DMS114 treated with DMSO at 0.1 percent for 48 hours (cell line): Measurements from ENCODE around the gene MINDY4.

ENCODE experiments used
- DNase-seq: peaks from one replicate; lab custom pipeline; 2025; ENCODE audit not compliant: unreplicated experiment; lab: John Stamatoyannopoulos, UW

MINDY4 gene

GRCh38 chr7:30771880-30772425 lies 736 bp downstream of the MINDY4 start:
- DNase-seq = no peak

DNA sequence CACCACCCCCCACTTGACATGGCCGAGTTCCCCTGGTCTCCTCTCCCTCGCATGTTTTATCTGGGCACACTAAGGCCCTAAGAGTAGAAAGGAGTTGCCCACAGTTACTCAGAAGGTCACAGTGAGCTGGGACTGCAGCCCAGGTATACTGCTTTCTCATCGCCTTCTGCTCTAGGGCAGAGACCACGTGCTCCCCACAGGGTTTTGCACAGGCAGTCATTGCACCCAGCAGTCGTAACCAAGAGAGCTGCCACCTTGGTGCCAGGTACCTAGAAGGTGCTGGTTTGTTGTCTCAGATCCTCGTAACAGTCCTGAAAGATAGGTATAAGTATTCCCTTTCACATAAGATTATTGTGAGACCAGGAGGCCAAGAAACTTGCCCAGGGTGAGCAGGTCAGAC lies 1.8 kb downstream of the MINDY4 start:
- DNase-seq = no peak

GRCh38 chr7:30775992-30776391 lies 4.8 kb downstream of the MINDY4 start:
- DNase-seq = no peak

- DNase-seq = no peak
Observed at GRCh38 chr7:30776971-30777370, 5.8 kb downstream of the MINDY4 start.

DNA sequence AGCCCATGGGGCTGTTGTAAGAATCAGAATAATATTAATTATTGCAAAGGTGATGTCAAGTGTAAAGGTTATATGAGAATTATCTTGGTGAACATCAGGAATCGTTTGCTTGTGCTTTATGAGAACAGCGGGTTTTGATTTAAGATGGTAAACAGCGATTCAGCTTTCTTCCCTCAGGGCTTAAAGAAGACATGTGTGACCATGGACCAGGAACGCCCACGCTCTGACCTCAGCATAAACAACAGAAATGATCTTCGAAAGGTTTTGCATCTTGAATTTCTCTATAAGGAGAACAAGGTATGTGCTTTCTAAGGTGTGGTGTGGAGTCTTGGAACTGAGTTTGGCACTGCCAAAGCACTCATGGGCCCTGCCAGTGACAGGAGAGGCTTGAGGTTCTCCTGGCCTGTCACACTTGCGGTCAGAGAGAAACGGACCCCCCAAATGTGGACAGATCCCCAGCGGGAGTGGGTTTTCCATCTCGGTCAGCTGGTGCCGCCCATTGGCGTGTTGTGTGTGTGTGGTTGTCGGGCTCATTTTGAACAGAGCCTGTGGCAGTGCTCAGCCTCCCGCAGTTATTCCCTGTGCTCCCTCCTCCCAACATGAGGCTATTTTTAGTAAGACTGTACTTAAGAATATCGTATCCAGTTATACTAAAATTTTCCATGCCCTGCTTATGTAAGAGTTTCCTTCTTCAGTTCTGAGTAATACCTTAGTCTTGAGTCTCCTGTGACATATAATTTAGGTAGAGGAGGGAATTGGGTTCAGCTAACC lies 7.2 kb downstream of the MINDY4 start:
- DNase-seq = no peak

- DNase-seq = no peak
Observed at GRCh38 chr7:30779574-30779973, 8.4 kb downstream of the MINDY4 start.

DNA sequence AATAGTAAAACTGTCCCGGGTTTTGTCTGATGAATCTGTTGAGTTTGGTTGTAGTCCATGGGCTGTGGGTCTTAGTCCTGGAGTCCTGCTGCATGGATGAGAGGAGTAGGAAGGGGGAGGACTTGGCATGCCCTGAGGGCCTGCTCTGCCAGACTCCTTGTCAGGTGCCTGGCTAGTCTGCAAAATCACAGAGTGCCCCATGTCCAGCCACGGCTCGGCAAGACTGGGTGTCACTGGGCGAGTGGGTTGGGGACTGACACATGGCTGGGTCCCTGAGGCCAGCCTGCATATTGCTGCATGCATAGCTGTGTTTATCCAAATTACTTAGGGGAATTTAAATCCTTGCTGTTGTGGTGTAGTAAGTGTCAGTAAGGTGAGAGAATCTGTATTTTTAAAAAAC lies 9.7 kb downstream of the MINDY4 start:
- no peak for DNase-seq

DNA sequence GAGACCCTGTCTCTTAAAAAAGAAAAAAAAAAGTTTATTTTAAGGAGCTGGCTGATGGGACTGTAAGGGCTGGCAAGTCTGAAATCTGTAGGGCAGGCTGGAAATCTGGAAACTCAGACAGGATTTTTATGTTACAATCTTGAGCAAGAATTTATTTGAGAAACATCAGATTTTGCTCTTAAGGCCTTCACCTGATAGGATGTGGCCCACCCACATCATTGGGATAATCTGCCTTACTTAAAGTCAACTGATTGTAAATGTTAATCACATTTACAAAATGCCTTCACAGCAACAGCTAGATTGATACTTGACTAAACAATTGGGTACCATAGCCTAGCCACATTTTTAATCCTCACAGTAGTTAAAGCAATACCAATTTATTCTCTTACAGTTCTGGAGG lies 11.5 kb downstream of the MINDY4 start:
- no peak for DNase-seq

DNA sequence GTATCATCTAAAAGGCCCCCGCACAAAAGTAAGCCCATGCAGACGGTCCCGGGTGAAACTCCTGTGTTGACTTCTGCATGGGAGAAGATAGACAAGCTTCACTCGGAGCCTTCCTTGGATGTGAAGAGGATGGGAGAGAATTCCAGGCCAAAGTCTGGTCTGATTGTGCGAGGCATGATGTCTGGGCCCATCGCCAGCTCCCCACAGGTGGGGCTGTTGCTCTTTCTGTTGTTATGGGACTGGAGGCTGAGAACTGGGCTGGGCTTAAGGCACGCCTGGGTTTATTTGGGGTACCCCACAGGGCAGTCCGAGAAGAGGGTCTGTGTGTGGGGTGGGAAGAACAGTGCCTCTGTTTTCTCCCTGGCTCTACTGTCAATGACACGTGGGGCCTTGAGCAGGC lies 14.6 kb downstream of the MINDY4 start:
- DNase-seq = no peak

DNA sequence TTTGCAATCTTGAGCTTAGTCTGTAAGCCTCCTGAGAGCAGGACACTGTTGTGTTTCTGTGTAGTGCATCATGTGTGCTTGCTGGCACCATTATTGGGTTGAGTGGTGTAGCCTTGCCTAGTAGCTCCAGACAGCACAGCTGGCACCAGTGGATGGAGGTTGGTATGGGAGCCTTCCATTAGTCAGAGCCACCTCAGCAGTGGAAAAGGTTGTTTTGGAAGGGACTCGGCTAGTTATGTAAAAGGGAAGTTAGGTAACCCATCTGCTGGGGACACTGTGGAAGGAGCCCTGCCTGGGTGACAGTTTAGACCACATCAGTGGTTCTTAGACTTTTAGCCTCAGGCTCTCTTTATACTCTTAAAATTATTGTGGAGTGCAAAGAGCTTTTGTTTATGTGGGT lies 16.3 kb downstream of the MINDY4 start:
- DNase-seq = no peak

GRCh38 chr7:30788640-30789333 lies 17.6 kb downstream of the MINDY4 start:
- DNase-seq = no peak

GRCh38 chr7:30789334-30789711 lies 18.1 kb downstream of the MINDY4 start:
- DNase-seq = no peak

DNA sequence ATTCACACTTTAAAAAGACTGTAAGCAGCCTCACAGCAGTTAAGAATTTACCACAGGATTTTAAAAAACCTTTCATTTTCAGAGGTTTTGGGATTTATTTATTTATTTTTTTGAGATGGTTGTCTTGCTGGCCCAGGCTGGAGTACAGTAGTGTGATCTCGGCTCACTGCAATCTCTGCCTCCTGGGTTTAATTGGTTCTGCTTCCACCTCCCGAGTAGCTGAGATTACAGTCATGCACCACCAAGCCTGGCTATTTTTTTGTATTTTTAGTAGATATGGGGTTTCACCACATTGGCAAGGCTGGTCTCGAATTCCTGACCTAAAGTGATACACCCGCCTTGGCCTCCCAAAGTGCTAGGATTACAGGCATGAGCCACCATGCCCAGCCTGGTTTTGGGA lies 19.1 kb downstream of the MINDY4 start:
- no peak for DNase-seq

DNA sequence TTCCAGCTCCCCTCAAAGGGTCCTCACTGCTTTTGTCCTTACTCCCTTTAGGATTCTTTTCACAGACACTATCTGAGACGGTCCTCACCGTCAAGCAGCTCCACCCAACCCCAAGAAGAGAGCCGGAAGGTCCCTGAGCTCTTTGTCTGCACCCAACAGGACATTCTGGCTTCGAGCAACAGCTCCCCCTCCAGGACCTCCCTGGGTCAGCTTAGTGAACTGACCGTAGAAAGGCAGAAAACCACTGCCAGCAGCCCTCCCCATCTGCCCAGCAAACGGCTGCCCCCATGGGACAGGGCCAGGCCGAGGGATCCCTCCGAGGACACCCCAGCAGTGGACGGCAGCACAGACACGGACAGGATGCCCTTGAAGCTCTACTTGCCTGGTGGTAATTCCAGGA lies 19.9 kb downstream of the MINDY4 start:
- DNase-seq = no peak

DNA sequence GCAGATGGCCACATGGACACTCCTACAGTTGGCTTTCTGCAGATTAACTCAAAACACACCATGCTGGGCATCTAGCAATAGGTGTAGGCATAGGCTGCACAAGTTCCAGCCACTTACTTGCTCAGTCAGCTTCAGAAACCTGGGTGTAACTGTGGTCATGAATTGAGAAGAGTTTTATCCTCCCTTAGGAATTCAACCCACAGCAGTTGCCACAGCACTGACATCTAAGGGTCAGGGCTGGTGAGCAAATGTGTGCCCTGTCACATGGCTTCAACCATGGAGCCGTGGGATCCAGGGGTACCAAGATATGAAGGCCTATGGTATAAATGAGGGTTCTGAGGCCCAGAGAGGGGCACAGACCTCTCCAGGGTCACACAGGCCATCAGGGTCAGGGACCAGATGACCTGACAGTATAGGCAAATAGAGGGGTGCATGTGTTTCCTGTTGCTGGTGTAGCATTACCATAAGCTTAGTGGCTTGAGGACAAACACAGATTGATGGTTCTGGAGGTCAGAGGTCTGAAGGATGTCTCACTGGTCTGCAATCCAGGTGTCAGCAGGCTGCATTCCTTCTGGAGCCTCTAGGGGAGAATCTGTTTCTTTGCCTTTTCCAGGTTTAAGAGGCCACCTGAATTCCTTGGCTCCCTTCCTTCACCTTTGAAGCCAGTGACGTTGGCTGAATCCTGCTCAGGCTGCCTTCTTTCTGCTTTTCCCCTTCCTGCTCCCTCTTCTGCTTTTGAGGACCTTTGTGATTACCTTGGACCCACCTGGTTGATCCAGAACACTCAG lies 24.1 kb downstream of the MINDY4 start:
- no peak for DNase-seq

DNA sequence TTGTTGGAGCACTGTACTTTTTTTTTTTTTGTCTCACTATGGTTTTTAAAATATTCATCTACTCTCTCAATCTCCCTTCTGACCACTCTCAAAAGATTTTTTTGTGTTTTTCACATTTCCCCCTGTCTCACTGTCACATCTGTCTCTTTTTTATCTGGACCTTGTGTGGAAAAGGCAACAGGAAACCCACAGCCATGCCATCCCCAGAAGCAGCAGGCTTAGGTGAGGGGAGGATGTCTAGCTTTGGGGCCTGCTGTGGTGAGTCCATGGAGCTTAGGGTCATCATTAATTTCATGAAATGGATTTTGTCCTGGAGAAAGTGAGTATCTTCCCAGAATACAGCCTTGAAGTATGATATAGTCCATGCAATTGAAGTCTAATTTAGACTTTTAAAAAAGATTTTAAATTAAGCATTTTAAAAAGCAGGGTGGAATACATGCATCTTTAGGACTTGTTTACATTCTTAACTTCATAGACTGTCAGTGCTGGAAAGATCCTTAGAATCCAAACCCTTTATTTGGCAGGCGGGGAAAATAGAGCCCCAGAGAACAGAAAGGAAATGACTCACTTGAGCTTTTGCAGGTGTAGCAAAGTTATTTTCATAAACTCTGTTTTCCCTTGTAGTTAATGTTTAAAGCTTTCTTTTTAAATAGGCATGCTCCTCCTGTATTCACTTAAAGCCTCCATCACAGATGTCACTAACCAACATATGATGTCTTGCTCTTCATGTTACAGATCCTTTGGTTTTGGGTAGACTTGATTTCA lies 25.1 kb downstream of the MINDY4 start:
- no peak for DNase-seq

DNA sequence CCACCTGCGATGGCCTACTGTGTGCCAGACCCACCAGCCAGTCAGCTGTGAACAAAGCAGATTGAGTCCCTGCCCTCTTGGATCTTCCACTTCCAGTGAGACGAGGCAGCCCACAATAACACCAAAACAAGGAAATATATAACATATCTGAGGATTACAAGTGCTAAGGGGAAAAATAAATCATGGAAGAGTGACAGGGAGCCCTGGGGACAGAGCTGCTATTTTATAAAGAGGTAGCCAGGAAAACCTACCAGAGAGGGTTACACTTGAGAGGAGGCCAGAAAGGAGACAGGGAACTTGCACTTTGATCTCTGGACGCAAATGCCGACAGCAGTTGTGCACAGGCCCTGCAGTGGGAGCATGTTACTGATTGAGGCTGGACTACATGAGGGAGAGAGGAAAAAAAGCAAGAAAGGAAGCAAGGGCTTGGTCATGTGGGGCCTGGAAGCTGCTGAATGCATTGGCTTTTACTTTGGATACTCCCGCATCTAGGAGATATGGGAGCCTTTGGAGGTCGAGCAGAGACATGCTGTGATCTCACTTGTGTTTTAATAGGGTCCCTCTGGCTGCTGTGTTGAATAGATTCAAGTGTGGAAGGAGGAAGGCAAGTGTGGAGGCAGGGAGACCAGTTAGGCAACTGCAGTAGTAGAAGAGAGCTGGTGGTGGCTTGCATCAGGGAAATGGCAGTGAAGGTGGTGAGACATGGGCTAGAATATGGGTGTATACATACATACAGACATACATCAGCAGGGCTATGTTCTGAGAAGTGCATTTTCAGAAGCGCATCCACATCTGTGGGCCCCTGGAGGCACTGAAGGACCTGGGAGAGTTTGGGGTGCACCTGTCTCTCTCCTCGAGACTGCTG lies 26.2 kb downstream of the MINDY4 start:
- no peak for DNase-seq

DNA sequence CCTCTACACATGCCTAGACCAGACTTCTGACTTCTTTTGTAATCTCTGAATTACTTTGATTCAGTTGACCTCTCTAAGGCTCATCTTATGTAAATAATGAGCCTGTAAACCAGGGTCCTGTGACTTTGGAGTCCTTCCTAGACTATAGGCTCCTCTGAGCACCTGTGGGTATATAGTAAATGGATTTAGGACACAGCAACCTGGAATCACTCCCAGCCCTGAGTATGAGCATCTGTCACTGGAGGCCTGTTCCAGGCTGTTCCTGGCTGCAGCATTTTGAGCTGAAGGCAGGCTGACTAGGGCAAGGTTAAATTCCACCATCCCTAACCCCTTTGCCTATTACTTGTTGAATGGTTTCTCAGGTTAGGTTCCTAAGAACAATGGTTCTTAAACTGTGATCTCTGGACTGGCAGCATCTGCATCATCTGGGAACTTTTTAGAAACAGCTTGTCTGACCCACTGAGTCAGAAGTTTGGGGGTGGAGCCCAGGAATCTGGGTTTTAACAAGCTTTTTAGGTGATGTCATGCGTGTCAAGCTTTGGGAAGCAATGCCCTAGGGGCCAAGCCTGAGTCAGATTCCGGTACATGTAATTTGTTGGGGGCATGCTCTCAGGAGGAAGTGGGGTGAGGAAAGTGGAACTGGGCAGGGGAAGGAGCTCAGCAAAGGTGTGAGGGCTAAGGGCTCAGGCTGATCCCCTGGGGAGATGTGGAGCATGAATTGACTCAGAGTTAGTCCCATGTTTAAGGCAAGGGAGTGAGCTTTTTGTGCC lies 28.2 kb downstream of the MINDY4 start:
- DNase-seq = no peak

DNA sequence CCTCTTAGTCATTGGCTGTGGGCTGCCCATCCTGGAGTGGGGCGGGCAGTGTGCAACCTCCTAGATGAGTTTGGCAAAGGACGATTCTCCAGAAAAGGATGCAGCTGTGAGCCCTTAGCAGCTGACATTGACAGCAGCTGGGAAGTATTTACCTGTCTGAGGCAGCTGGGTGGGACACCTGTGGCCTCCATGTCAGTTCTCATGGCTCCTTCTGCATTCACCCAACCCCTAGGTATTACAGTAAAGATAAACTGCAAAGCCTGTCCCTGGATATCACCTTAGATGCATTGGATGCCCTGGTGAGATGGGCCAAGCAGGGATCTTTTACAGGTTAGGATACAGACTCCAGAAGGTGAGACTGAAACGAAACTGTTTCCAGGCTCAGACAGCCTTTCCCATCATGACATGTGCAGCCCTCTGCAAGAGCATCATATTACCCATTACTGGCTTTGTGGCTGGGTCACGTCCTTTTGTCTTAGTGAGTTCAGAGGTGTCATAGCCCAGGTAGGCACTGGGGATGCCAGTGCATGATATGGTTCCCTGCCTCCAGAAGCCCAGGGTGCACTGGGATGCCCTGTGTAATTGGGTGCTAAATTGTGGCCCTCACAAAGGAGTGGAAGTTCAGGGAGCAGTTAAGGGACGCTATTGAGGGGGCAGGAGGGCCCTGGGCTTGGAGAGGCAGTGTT lies 28.9 kb downstream of the MINDY4 start:
- no peak for DNase-seq
